Mesothelial cell of epicardium (in vitro differentiated cells): ENCODE measurements around the gene AGFG2. TPM values are rescaled to one million over a fixed set of nuclear protein-coding genes. Genes with fewer than 3 reads are reported as not detected.
A peak's percentile ranks its signal among the peaks of the same experiment; 100 is the strongest.
"Not testable (repeated sequence)": the region's sequence is repeated elsewhere in the genome, so short reads cannot be mapped to it uniquely, and the experiment has no call there.

Experiments
- DNase-seq, 2 experiments: peaks; one replicate each; pipeline ENCODE4 v3.0.0; 2021; ENCODE audit warnings: low spot score in 2 of 2; ENCODE audit not compliant: unreplicated experiment in 2 of 2
- H3K27ac Mint-ChIP-seq: 2 replicates; pipeline ENCODE4 v1.8.0; 2021; ENCODE audit warnings: mixed read lengths
- H3K27me3 Mint-ChIP-seq: 2 replicates; pipeline ENCODE4 v1.8.0; 2021; ENCODE audit warnings: low read depth, mixed read lengths
- H3K36me3 Mint-ChIP-seq: 2 replicates; pipeline ENCODE4 v1.8.0; 2021; ENCODE audit warnings: mixed read lengths
- H3K4me1 Mint-ChIP-seq: 2 replicates; pipeline ENCODE4 v1.8.0; 2021; ENCODE audit warnings: mixed read lengths
- H3K4me3 Mint-ChIP-seq: 2 replicates; pipeline ENCODE4 v1.8.0; 2021; ENCODE audit warnings: mild to moderate bottlenecking, moderate library complexity, mixed read lengths
- H3K9me3 Mint-ChIP-seq: 2 replicates; pipeline ENCODE4 v1.8.0; 2021; ENCODE audit warnings: mixed read lengths
- total RNA-seq: library from RNA; stranded (reverse); gene quantifications from 3 replicates; pipeline ENCODE4 v1.2.1, GENCODE V29; 2021
- TF ChIP-seq, protein P1 (sequence below): fragments of 200-600 bp; sonication (generic); IDR thresholded peaks from one replicate; pipeline ENCODE4 v1.5.0; 2021; ENCODE audit warnings: antibody characterized with exemption; ENCODE audit not compliant: unreplicated experiment

The AGFG2 gene
- total RNA-seq, 1 donor from 2014 or later: 9.1 TPM

DNA sequence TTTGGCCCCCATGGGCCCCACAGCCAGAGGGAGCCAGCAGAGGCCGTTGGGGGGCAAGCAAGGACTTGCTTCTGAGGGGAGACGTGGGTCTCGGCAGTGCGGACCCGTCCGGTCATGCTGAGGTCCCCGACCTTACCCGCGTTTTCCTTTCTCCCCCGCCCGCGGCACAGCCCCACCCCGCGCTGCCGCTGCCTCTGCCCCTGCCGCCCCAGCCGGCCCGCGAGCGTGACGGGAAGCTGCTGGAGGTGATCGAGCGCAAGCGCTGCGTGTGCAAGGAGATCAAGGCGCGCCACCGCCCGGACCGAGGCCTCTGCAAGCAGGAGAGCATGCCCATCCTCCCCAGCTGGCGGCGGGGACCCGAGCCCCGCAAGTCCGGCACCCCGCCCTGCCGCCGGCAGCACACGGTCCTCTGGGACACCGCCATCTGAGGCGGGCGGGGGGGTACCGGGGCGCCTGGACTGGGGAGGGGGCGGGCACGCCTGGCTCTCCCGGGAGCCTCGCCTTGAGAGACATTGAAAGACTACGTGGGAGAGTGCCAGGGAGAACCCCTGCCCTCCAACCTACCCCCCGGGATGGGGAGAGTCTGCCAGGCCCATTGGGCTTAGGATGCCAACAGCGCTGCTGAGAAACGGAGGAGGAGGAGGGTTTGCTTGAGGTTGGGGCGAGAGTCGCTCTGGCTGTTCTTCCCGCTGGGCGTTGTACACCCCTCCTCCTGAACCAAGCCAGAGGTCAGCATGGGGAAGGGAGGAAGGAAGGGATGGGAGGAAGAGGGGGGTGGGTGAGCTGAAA, 45.3 kb upstream of the AGFG2 start:
- Mint-ChIP-seq H3K27ac (no peak overlapping the region), H3K27me3 (no peaks in the 10 kb centered on the region), H3K36me3 (peaks cover 3% of the 10 kb centered on the region), H3K4me1 (peaks cover 25% of the 10 kb centered on the region), H3K4me3 (peak overlapping the region; percentile 49), H3K9me3 (no peaks in the 10 kb centered on the region)
- DNase-seq: no peak
- TF ChIP-seq, protein P1, sequence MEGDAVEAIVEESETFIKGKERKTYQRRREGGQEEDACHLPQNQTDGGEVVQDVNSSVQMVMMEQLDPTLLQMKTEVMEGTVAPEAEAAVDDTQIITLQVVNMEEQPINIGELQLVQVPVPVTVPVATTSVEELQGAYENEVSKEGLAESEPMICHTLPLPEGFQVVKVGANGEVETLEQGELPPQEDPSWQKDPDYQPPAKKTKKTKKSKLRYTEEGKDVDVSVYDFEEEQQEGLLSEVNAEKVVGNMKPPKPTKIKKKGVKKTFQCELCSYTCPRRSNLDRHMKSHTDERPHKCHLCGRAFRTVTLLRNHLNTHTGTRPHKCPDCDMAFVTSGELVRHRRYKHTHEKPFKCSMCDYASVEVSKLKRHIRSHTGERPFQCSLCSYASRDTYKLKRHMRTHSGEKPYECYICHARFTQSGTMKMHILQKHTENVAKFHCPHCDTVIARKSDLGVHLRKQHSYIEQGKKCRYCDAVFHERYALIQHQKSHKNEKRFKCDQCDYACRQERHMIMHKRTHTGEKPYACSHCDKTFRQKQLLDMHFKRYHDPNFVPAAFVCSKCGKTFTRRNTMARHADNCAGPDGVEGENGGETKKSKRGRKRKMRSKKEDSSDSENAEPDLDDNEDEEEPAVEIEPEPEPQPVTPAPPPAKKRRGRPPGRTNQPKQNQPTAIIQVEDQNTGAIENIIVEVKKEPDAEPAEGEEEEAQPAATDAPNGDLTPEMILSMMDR: no peak

DNA sequence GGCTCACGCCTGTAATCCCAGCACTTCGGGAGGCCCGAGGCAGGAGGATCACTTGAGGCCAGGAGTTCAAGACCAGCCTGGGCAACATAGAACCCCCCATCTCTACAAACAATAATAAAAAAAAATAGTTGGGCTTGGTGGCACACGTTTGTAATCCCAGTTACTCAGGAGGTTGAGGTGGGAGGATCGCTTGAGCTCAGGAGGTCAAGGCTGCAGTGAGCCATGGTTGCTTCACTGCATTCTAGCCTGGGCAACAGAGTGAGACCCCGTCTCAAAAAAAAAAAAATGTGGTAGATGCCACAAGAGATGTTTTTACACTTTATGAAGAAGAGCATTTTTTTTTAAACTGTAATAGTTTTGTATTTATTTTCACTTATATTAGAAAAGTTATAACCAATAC, 42.5 kb upstream of the AGFG2 start:
- TF ChIP-seq, protein P1: no peak
- peaks cover 16% of the 10 kb centered on the region for H3K4me1 Mint-ChIP-seq
- DNase-seq: no peak
- no peaks in the 10 kb centered on the region for H3K27me3 Mint-ChIP-seq
- H3K9me3 Mint-ChIP-seq: no peaks in the 10 kb centered on the region
- H3K36me3 Mint-ChIP-seq: peaks cover 3% of the 10 kb centered on the region
- H3K27ac Mint-ChIP-seq: peak overlapping the region; percentile 35
- H3K4me3 Mint-ChIP-seq: no peak overlapping the region

DNA sequence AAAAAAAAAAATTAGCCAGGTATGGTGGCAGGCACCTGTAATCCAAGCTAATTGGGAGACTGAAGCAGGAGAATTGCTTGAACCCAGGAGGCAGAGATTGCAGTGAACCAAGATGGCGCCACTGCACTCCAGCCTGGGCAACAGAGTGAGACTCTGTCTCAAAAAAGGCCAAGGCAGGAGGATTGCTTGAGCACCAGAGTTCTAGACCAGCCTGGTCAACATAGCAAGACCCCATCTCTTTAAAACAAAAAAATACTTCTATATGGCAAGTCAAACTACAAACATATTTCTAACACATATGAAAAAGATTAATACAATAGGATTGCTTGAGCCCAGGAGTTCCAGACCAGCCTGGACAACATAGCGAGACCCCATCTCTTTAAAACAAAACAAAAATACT, 38.3 kb upstream of the AGFG2 start:
- H3K4me1 Mint-ChIP-seq: peaks cover 13% of the 10 kb centered on the region
- DNase-seq, H3K36me3 Mint-ChIP-seq, H3K9me3 Mint-ChIP-seq, H3K4me3 Mint-ChIP-seq, H3K27ac Mint-ChIP-seq, H3K27me3 Mint-ChIP-seq: not testable (repeated sequence)

DNA sequence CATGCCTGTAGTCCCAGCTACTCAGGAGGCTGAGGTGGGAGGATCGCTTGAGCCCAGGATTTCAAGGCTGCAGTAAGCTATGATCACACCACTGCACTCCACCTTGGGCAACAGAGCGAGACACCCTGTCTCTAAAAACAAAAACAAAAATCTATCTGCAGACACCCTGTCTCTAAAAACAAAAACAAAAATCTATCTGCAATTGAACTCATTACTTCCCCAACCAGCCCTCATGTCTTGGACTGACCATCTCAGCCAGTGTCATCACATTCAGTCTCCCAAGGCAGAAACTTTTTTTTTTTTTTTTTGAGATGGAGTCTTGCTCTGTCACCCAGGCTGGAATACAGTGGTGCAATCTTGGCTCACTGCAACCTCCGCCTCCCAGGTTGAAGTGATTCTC, 35.0 kb upstream of the AGFG2 start:
- not testable (repeated sequence) for H3K4me1 Mint-ChIP-seq, H3K4me3 Mint-ChIP-seq, DNase-seq, H3K36me3 Mint-ChIP-seq, H3K27me3 Mint-ChIP-seq, H3K9me3 Mint-ChIP-seq
- peak overlapping the region; percentile 90 for H3K27ac Mint-ChIP-seq

DNA sequence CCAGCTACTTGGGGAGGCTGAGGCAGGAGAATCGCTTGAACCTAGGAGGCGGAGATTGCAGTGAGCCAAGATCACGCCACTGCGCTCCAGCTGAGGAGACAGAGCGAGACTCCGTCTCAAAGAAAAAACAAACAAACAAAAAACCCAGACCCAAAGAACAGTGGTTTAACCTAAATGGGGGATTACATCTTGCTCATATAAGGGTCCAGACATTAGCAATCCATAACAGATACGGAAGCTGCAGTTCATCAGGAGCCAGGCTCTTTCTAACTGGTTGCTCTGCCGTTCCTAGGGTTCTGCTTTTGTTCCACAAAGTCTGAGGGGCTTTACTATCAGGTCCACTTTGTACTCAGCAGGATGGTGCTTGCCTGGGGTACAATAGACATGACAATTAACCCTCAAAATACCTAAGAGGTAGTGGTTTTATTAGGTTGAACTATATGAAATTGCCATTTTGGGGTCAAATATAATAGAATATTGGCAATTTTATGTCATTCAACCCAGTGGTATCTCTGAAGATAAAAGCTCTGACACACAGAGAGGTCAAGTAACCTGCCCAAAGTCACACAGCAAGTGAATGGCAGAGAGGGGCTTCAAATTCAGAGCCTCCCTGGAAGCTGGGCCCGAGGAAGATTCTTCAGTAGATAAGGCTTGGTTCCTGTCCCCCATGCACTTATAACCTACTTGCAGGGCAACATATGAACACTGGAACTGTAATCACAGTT, 34.0 kb upstream of the AGFG2 start:
- TF ChIP-seq, protein P1: no peak
- no peak overlapping the region for H3K27ac Mint-ChIP-seq
- H3K4me3 Mint-ChIP-seq: no peak overlapping the region
- no peaks in the 10 kb centered on the region for H3K27me3 Mint-ChIP-seq
- peaks cover 14% of the 10 kb centered on the region for H3K4me1 Mint-ChIP-seq
- H3K9me3 Mint-ChIP-seq: no peaks in the 10 kb centered on the region
- DNase-seq: no peak
- no peaks in the 10 kb centered on the region for H3K36me3 Mint-ChIP-seq

DNA sequence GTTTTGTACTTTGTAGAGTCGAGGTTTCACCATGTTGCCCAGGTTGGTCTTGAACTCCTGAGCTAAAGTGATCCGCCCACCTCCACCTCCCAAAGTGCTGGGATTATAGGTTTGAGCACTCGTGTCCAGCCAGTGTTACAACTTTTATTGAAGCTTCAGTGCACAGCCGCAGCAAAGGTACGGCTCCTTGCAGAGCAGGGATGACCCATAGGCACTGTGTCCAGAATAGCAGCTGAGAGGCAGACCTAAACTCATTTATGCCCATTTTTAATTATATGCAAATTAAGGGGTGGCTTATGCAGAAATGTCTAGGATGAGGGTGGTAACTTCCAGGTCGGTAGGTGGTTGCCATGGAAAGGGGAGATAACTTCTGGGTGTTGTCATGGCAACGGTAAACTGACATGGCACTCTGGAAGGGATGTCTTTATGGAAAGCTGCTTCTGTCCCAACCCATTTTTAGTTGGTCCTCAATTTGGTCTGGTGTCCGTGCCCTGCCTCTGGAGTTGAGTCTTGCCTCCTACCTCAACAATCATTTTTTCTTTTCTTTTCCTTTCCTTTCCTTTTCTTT, 32.6 kb upstream of the AGFG2 start:
- no peak for DNase-seq
- H3K36me3 Mint-ChIP-seq: no peaks in the 10 kb centered on the region
- no peaks in the 10 kb centered on the region for H3K27me3 Mint-ChIP-seq
- H3K9me3 Mint-ChIP-seq: no peaks in the 10 kb centered on the region
- TF ChIP-seq, protein P1: no peak
- no peak overlapping the region for H3K4me3 Mint-ChIP-seq
- H3K4me1 Mint-ChIP-seq: peaks cover 14% of the 10 kb centered on the region
- no peak overlapping the region for H3K27ac Mint-ChIP-seq
